CD4-positive, alpha-beta T cell (primary cell): ENCODE results near the gene RAE1. TPM values are rescaled to one million over a fixed set of nuclear protein-coding genes. Genes with fewer than 3 reads are reported as not detected.

Source experiments
- ATAC-seq: fragments of 200-7000 bp; cut with Tn5 transposase; one replicate; pipeline ENCODE4 v1.10.0; 2022; ENCODE audit warnings: mild to moderate bottlenecking; ENCODE audit not compliant: poor library complexity
- CTCF ChIA-PET: fragments of 350-600 bp; sonication (Branson Sonifier 250); formaldehyde crosslinking; loops from one replicate; lab custom pipeline; 2021; ENCODE audit warnings: antibody characterized with exemption, inconsistent platforms; lab: Charles Lee
- POLR2A ChIA-PET: fragments of 350-600 bp; sonication (Branson Sonifier 250); formaldehyde crosslinking; loops from one replicate; lab custom pipeline; 2021; ENCODE audit warnings: antibody characterized with exemption, inconsistent platforms; lab: Charles Lee
- DNase-seq, 14 experiments: peaks; one replicate each; pipeline ENCODE4 v3.0.0-alpha.2; 2013 to 2020; ENCODE audit warnings: mixed read lengths in 2 of 14
- H3K27ac ChIP-seq, 2 donors: one replicate each; pipeline versions ENCODE4 v1.5.1 to v1.7.0; 2013; ENCODE audit warnings: low read length in 2 of 2, low read depth in 1 of 2, mild to moderate bottlenecking in 1 of 2
- H3K27me3 ChIP-seq, 2 experiments: 1 replicate in 1 of 2; 2 replicates in 1 of 2; pipeline versions ENCODE4 v1.6.1 to v1.7.0; 2013; ENCODE audit warnings: low read length in 2 of 2, control low read depth in 1 of 2, mild to moderate bottlenecking in 1 of 2, moderate library complexity in 1 of 2; ENCODE audit not compliant: insufficient read depth in 2 of 2, control insufficient read depth in 1 of 2
- H3K36me3 ChIP-seq: one replicate; pipeline ENCODE4 v1.6.1; 2013; ENCODE audit warnings: low read length, control low read depth; ENCODE audit not compliant: insufficient read depth
- H3K4me1 ChIP-seq: one replicate; pipeline ENCODE4 v1.6.1; 2013; ENCODE audit warnings: low read length, control low read depth; ENCODE audit not compliant: insufficient read depth
- H3K4me3 ChIP-seq: one replicate; pipeline ENCODE4 v1.5.1; 2013; ENCODE audit warnings: mild to moderate bottlenecking, low read length, moderate library complexity
- H3K9me3 ChIP-seq, 2 experiments: 1 replicate in 1 of 2; 2 replicates in 1 of 2; pipeline versions ENCODE4 v1.6.1 to v1.7.0; 2013; ENCODE audit warnings: low read length in 2 of 2, mild to moderate bottlenecking in 2 of 2, control low read depth in 1 of 2, moderate library complexity in 1 of 2; ENCODE audit not compliant: control insufficient read depth in 1 of 2, insufficient read depth in 1 of 2
- H3K27ac Mint-ChIP-seq: one replicate; pipeline ENCODE4 v1.8.0; 2020; ENCODE audit warnings: mixed read lengths
- H3K27me3 Mint-ChIP-seq: one replicate; pipeline ENCODE4 v1.8.0; 2021; ENCODE audit warnings: mixed read lengths
- H3K36me3 Mint-ChIP-seq: one replicate; pipeline ENCODE4 v1.8.0; 2021; ENCODE audit warnings: low read depth, mixed read lengths
- H3K4me1 Mint-ChIP-seq: one replicate; pipeline ENCODE4 v1.8.0; 2021; ENCODE audit warnings: low read depth, mixed read lengths
- H3K4me3 Mint-ChIP-seq: one replicate; pipeline ENCODE4 v1.8.0; 2020; ENCODE audit warnings: mild to moderate bottlenecking, mixed read lengths
- H3K9me3 Mint-ChIP-seq: one replicate; pipeline ENCODE4 v1.8.0; 2020; ENCODE audit warnings: mixed read lengths
- CTCF ChIP-seq: fragments of 200-600 bp; IDR thresholded peaks from one replicate; pipeline ENCODE4 v1.8.0; 2022; ENCODE audit warnings: antibody characterized with exemption, mild to moderate bottlenecking
- intact Hi-C, 2 experiments: fragments of 100-400 bp; cut with DNase I in 1 of 2; cut with micrococcal nuclease in 1 of 2; formaldehyde crosslinking; loops; one replicate each; pipeline versions ENCODE4 v1.15.1 to v1.9.0; 2023 to 2025; cut with DNase I, micrococcal nuclease
- total RNA-seq, 174 experiments: library from RNA in 2 of 174; stranded (reverse) in 2 of 174; gene quantifications; one replicate each; pipeline ENCODE4 v1.2.3 and lab custom pipeline; 2021 to 2026

RAE1 gene
- total RNA-seq, 2 experiments from 2014 or later = 58.8 to 60.7 TPM

- H3K27me3 ChIP-seq = peaks cover 5 to 12% of the 10 kb centered on the region in 2 experiments
- no peaks in the 10 kb centered on the region for H3K36me3 ChIP-seq
- H3K4me1 Mint-ChIP-seq = no peaks in the 10 kb centered on the region
- H3K4me1 ChIP-seq = no peaks in the 10 kb centered on the region
- H3K27ac Mint-ChIP-seq = no peak overlapping the region
- H3K4me3 ChIP-seq = no peak overlapping the region
- H3K27ac ChIP-seq = no peak overlapping the region
- H3K36me3 Mint-ChIP-seq = no peaks in the 10 kb centered on the region
- DNase-seq (peak in 1 of 14 experiments; percentile 31), ATAC-seq (no peak)
- no peak for TF ChIP-seq CTCF
- ChIA-PET CTCF (no interaction called here), POLR2A (no interaction called here)
- no peaks in the 10 kb centered on the region for H3K9me3 ChIP-seq
- no peak overlapping the region for H3K4me3 Mint-ChIP-seq
- peaks cover 65% of the 10 kb centered on the region for H3K27me3 Mint-ChIP-seq
- intact Hi-C loops = no loop called here
- H3K9me3 Mint-ChIP-seq = no peaks in the 10 kb centered on the region
These were observed 33.2 kb upstream of the RAE1 start for GRCh38 chr20:57317789-57318371.

GRCh38 chr20:57319584-57319983, 31.5 kb upstream of the RAE1 start:
- H3K9me3 ChIP-seq = no peaks in the 10 kb centered on the region
- H3K27ac Mint-ChIP-seq = no peak overlapping the region
- H3K4me3 Mint-ChIP-seq = no peak overlapping the region
- H3K4me3 ChIP-seq = no peak overlapping the region
- H3K9me3 Mint-ChIP-seq = peaks cover under 1% of the 10 kb centered on the region
- H3K27me3 ChIP-seq = peaks cover 5 to 16% of the 10 kb centered on the region in 2 experiments
- no peaks in the 10 kb centered on the region for H3K4me1 ChIP-seq
- no peaks in the 10 kb centered on the region for H3K36me3 ChIP-seq
- POLR2A ChIA-PET = no interaction called here
- TF ChIP-seq CTCF = no peak
- no peak overlapping the region for H3K27ac ChIP-seq
- intact Hi-C loops = no loop called here
- H3K36me3 Mint-ChIP-seq = no peaks in the 10 kb centered on the region
- ATAC-seq (no peak), DNase-seq (no peak)
- H3K27me3 Mint-ChIP-seq = peaks cover 66% of the 10 kb centered on the region
- CTCF ChIA-PET = no interaction called here
- no peaks in the 10 kb centered on the region for H3K4me1 Mint-ChIP-seq

- no peak for TF ChIP-seq CTCF
- intact Hi-C loops = no loop called here
- H3K9me3 ChIP-seq = no peaks in the 10 kb centered on the region
- H3K36me3 ChIP-seq = no peaks in the 10 kb centered on the region
- peaks cover 59% of the 10 kb centered on the region for H3K27me3 Mint-ChIP-seq
- no peaks in the 10 kb centered on the region for H3K4me1 ChIP-seq
- H3K27ac Mint-ChIP-seq = no peak overlapping the region
- no peaks in the 10 kb centered on the region for H3K36me3 Mint-ChIP-seq
- DNase-seq = no peak
- no peak overlapping the region for H3K27ac ChIP-seq
- no peak overlapping the region for H3K4me3 Mint-ChIP-seq
- H3K4me3 ChIP-seq = no peak overlapping the region
- no peaks in the 10 kb centered on the region for H3K4me1 Mint-ChIP-seq
- CTCF ChIA-PET = no interaction called here
- POLR2A ChIA-PET = no interaction called here
- peaks cover 4% of the 10 kb centered on the region for H3K9me3 Mint-ChIP-seq
- peaks cover under 1 to 16% of the 10 kb centered on the region in 2 experiments for H3K27me3 ChIP-seq
- ATAC-seq = no peak
These were observed 30.7 kb upstream of the RAE1 start for GRCh38 chr20:57320358-57320757.
